Right ventricle myocardium superior (tissue), 1 donor: ENCODE results near the gene VAV3. TPM values are rescaled to one million over a fixed set of nuclear protein-coding genes. Genes with fewer than 3 reads are reported as not detected.
A peak's percentile ranks its signal among the peaks of the same experiment; 100 is the strongest.

ENCODE experiments used
- ATAC-seq: fragments of 200-7000 bp; cut with Tn5 transposase; one replicate; pipeline ENCODE4 v1.9.1; 2020; ENCODE audit warnings: mild to moderate bottlenecking; ENCODE audit not compliant: poor library complexity
- DNase-seq: peaks from one replicate; pipeline ENCODE4 v3.0.0-alpha.2; 2020
- intact Hi-C: fragments of 100-400 bp; cut with DNase I; formaldehyde crosslinking; loops from one replicate; pipeline ENCODE4 v1.11.2; 2022
- total RNA-seq: library from RNA; stranded (reverse); fragmentation: NEBNext Ultra II Directional; extraction: Animal tissue kit (Norgen Biotek cat#: 25700); gene quantifications from one replicate; pipeline ENCODE4 v1.2.1, GENCODE V29; 2021
- donor health status: DM: no; HTN: yes; CAD: no; lungs with severe emphysema.

The VAV3 gene
- total RNA-seq, 1 donor from 2014 or later: 1.6 TPM

- intact Hi-C loops: loop anchor here (10.0 kb wide), 2 partner anchors 66 to 96 kb away; no protein-coding TSS in a partner anchor
- DNase-seq (no peak), ATAC-seq (no peak)
These were observed 176.5 kb downstream of the VAV3 start for GRCh38 chr1:107788206-107789202.

GRCh38 chr1:107787299-107787698 is 177.7 kb downstream of the VAV3 start:
- intact Hi-C loops: loop anchor here (10.0 kb wide), 2 partner anchors 68 to 98 kb away; no protein-coding TSS in a partner anchor
- no peak for ATAC-seq

GRCh38 chr1:107786203-107786845 is 178.7 kb downstream of the VAV3 start:
- ATAC-seq: peak; percentile 20
- intact Hi-C loops: loop anchor here (10.0 kb wide), 2 partner anchors 68 to 98 kb away; no protein-coding TSS in a partner anchor

More at GRCh38 chr1:107787299-107787698, 177.7 kb downstream of the VAV3 start:
- DNase-seq: no peak

GRCh38 chr1:107785496-107786202 is 179.3 kb downstream of the VAV3 start:
- intact Hi-C loops: loop anchor here (10.0 kb wide), 2 partner anchors 69 to 99 kb away; no protein-coding TSS in a partner anchor

More at GRCh38 chr1:107786203-107786845, 178.7 kb downstream of the VAV3 start:
- DNase-seq: no peak

GRCh38 chr1:107782217-107782845 is 182.6 kb downstream of the VAV3 start:
- peak; percentile 63 for ATAC-seq
- intact Hi-C loops: loop anchor here (2.0 to 10.0 kb wide), 3 partner anchors 72 to 344 kb away; no protein-coding TSS in a partner anchor
- no peak for DNase-seq

More at GRCh38 chr1:107785496-107786202, 179.3 kb downstream of the VAV3 start:
- no peak for DNase-seq
- no peak for ATAC-seq

- DNase-seq (no peak), ATAC-seq (no peak)
- intact Hi-C loops: loop anchor here (10.0 kb wide), 2 partner anchors 74 to 104 kb away; no protein-coding TSS in a partner anchor
These were observed 183.7 kb downstream of the VAV3 start for GRCh38 chr1:107781245-107781644.

- no peak for ATAC-seq
- no peak for DNase-seq
- intact Hi-C loops: no loop called here
These were observed 187.3 kb downstream of the VAV3 start for GRCh38 chr1:107777664-107778047.

GRCh38 chr1:107776900-107777663 is 187.9 kb downstream of the VAV3 start:
- ATAC-seq (no peak), DNase-seq (no peak)
- intact Hi-C loops: no loop called here

- no peak for ATAC-seq
- DNase-seq: no peak
- intact Hi-C loops: no loop called here
These were observed 193.6 kb downstream of the VAV3 start for GRCh38 chr1:107771377-107771776.

- DNase-seq (no peak), ATAC-seq (peak; percentile 59)
- intact Hi-C loops: no loop called here
These were observed 197.8 kb downstream of the VAV3 start for GRCh38 chr1:107767156-107767582.

- intact Hi-C loops: no loop called here
- no peak for DNase-seq
- ATAC-seq: no peak
These were observed 198.4 kb downstream of the VAV3 start for GRCh38 chr1:107766533-107766932.

- intact Hi-C loops: no loop called here
- ATAC-seq: no peak
- no peak for DNase-seq
These were observed 202.1 kb downstream of the VAV3 start for GRCh38 chr1:107762751-107763390.

- DNase-seq (no peak), ATAC-seq (no peak)
- intact Hi-C loops: no loop called here
These were observed 204.9 kb downstream of the VAV3 start for GRCh38 chr1:107760065-107760464.

- DNase-seq (no peak), ATAC-seq (no peak)
- intact Hi-C loops: no loop called here
These were observed 214.5 kb downstream of the VAV3 start for GRCh38 chr1:107750364-107750959.

- ATAC-seq (no peak), DNase-seq (no peak)
- intact Hi-C loops: no loop called here
These were observed 216.4 kb downstream of the VAV3 start for GRCh38 chr1:107748531-107748930.

- ATAC-seq (no peak), DNase-seq (peak; percentile 32)
- intact Hi-C loops: no loop called here
These were observed 223.7 kb downstream of the VAV3 start for GRCh38 chr1:107741242-107741641.

- no peak for ATAC-seq
- no peak for DNase-seq
- intact Hi-C loops: no loop called here
These were observed 224.4 kb downstream of the VAV3 start for GRCh38 chr1:107740579-107740978.
